Fibroblast of skin of abdomen (primary cell): ENCODE measurements around the gene LCA5L.
"Not testable (repeated sequence)": the region's sequence is repeated elsewhere in the genome, so short reads cannot be mapped to it uniquely, and the experiment has no call there.

Source experiments
- DNase-seq: peaks from one replicate; pipeline ENCODE4 v3.0.0-alpha.2; 2013

The LCA5L gene

GRCh38 chr21:39386899-39387298, 58.7 kb downstream of the LCA5L start:
- no peak for DNase-seq

DNA sequence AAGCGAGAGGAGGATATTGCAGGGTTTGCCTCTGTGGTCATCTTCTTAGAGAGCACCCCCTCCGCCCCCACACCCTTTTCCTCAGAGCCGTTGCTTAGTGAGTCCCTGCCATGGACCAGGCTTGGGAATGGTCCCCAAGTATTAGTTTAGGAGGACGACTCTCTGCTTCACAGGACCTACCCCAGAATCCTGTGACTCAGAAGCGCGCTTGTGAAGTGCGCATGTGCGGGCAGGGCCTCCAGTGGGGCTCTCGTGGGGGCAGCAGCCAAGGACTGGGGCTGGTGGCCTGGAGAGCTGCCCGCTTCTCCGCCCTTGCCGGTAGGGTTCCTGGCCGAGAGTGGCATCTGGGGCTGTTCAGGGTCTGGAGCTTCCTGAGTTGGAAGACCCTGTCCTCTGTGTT, 59.4 kb downstream of the LCA5L start:
- DNase-seq = peak; percentile 33

DNA sequence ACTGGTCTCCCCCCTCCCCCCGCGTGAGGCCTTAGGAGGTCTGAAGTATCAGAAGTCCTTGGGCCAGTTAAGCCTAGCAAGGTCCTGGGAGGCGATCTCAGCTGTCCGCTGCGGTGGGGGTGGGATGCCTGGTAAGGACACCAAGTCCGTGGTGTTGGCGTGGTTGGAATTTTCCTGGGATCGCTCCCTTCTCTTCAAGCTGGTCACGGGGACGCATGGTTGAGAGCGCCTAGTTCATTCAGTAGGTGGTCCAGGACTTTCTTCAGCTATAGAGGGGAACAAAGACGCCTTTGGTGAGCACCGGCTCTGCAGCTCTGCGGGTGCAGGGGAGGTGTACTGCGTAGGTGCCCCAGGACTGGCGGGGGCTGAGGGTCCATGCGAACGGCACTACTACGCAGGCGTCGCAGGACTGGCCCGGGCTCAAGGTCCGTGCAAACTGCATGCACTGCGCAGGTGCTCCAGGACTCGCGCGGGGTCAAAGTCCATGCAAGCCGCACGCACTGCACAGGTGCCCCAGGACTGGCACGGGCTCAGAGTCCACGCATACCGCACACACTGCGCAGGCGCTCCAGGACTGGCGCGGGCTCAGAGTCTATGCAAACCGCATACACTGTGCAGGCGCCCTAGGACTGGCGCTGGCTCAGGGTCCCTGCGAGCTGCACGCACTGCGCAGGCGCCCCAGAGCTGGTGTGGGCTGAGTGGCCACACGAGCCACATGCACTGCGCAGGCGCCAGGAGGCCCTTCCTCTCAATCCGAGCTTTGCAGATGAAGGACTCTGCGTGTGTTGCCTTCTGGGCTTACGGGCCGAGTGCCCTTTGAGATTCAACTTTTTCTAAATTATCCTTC, 60.1 kb downstream of the LCA5L start:
- DNase-seq = peak; percentile 86

GRCh38 chr21:39384674-39385298, 60.8 kb downstream of the LCA5L start:
- no peak for DNase-seq

GRCh38 chr21:39382096-39382495, 63.5 kb downstream of the LCA5L start:
- not testable (repeated sequence) for DNase-seq

DNA sequence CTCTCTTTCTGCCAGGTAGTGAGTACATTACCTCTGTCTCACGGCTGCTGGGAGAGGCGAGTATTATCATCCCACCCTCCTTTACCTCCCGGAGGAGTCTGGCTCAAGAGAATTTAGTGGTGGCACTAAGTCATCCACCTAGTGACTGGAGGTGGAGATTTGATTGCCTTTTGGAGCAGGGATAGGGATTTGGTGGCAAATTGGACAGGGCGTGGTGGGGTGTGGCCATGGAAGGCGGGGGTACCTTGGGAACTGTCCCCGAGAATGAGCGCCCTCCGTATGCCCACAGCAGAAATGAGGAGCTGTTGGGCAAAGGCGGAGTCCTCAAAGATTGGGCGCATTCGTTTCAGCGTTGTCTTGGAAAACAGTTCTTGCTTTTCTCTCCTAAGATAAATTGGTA, 64.6 kb downstream of the LCA5L start:
- DNase-seq = no peak

- DNase-seq = peak; percentile 96
Measured at GRCh38 chr21:39379986-39380891, 65.3 kb downstream of the LCA5L start.

DNA sequence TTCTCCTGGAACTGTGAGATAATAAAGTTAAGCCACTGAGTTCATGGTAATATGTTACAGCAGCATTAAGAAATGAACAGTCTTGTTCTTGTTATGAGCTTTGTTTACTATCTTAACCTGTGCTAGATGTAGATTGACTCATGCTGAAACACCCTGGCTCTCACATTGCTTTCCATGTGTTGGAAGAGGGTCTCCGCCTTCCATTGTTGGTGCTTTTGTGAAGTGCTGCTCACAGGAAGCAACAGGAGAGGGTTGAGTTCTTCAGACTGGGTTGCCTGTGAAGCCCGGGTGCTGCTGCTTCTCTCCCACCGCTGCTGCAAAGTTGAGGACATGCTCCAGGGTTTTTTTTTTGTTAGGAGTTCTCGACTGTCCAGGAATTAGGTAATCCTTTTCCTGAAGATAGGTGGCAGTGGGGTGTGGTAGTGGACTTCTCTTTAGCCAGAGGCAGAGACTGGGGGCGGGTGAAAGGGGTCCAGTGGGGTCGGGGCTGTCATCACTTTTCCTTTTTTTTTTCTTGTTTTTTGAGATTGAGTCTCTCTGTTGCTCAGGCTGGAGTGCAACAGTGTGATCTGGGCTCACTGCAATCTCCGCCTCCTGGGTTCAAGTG, 68.0 kb downstream of the LCA5L start:
- no peak for DNase-seq

DNA sequence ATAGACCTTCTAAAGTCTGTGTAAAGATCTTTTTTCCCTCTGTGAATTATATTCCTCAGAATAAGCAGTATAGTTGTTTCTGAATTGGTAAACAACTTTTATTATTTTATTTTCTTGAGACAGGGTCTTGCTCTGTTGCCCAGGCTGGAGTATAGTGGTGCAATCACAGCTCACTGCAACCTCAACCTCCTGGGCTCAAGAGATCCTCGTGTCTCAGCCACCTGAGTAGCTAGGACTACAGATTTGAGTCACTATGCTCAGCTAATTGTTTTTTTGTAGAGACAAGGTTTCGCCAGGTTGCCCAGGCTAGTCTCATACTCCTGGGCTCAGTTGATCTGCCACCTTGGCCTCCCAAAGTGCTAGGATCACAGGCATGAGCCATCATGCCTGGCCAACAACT, 70.1 kb downstream of the LCA5L start:
- DNase-seq = no peak

DNA sequence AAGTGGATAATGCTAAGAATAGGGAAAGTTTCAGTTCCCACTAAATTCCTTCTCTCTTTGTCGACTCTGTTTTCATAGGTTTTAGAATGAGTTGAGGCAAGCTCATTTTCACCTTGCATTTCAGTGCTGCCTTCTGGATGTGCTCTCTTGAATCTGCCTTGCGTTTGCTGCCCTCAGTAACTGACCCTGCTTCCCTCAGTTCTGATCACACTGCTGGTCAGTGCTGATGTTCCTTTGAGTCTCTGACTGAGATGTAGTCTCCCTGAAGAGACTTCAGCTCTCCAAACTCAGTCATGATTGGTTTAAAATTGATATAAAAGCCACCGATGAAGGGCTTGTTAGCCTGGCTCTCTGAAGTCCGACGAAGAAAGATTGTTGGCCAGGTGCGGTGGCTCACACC, 71.5 kb downstream of the LCA5L start:
- DNase-seq = no peak

DNA sequence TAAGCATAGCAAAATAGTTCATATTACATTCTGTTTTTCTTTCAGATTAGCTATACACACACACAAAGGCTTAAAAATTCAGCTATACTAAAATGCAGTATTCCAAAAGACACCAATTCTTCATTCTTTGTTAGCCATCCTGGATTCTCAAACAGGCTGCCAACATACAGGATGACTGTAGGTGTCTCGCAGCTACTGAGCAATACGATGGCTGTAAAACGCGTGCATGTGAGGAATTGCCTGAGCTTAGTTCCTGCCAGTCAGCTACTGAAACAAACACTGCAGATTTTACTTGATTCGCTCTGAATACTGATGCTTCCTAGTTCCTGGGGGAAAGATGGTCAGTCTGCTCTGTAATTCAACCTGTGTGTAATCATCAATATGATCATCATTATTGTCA, 71.9 kb downstream of the LCA5L start:
- peak; percentile 42 for DNase-seq

GRCh38 chr21:39369896-39370288, 75.7 kb downstream of the LCA5L start:
- DNase-seq = not testable (repeated sequence)

- DNase-seq = no peak
Measured at GRCh38 chr21:39367783-39368182, 77.8 kb downstream of the LCA5L start.

DNA sequence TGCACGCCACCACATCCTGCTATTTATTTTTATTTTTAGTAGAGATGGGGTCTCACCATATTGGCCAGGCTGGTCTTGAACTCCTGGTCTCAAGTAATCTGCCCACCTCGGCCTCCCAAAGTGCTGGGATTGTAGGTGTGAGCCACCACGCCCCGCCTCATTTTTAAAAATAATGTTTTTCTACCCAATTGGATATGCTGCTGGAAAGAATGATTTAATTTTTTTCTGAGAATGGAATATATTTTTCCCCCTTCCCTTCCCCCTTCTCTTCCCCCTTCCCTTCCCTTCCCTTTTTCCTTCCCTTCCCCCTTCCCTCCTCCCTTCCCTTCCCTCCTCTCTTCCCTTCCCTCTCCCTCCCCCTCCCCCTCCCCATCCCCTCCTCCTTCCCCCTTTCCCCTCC, 79.0 kb downstream of the LCA5L start:
- no peak for DNase-seq

- DNase-seq = no peak
Measured at GRCh38 chr21:39364949-39365348, 80.6 kb downstream of the LCA5L start.

DNA sequence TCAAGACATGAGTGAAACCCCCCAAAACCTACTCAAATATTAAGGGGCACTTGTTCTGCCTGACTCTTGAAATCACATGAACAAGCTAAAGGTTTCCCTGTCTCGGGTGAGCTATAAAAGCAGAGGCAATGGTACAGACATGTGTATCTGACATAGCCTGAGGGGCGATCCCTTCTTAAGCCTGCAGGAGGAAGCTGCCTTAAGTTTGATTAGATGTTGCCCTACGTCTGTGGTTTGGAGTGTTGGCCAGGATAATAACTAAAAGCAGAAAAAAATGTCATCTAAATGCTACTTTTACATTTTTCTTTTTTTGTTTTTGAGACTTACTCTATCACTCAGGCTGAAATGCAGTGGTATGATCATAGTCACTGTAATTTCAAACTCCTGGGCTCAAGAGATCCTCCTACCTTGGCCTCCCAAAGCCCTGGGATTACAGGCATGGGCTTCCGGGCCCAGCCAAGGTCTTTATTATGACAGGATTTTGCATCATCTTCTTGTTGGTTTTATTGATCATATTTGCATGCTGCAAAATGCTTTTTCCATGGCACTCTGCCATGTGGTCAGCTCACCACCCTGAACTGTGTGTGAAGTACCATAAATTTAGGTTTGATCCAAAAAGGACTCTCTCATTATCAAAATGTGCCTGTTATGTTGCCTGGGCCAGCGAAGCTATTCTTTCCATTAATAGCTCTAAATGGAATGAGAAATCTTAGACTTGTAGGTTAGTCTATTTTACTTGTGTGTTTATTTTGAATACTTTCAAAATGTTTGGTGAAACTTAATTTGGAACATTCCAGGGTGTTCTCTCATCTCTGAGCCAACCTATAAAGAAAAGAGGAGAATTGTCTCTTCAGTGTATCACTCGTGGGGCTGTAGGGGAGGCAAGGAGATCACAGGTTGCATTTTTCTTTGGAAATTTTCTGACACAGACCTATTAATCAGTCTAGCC, 81.7 kb downstream of the LCA5L start:
- no peak for DNase-seq

DNA sequence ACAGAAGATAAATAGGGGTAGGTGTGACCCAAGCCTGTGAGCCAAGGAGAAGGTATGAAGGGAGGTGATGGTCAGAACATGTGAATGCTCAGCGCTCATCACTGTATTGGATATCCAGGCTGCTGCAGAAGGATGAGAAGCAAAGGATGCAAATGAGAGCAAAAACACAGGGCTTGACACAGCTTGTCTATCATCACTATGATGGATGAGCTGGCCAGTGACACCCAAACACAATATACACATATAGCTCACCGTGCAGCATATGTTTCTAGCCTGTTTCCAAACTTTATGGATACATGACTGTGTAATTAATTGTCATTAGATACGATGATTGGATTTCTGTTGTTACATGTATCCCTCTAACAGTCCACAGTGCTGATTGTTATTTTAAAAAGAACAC, 82.8 kb downstream of the LCA5L start:
- DNase-seq = no peak

DNA sequence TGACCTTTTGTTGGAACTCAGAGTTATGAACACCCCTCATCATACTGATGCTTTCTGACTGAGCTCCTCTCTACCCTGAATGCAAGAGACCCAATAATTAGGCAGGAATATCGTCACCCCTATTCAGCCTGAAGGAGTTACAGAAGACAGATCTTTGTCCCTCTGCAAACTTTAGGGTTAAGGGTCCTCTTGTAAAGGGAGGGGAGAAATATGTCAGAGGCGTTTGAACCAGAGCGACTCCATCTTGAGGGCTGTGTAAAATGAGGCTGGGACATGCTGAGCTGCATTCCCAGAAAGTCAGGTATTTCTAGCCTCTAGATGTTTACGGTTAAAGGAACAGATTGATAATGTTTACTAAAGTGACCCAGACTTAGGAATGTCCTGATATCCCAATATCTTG, 86.2 kb downstream of the LCA5L start:
- DNase-seq = no peak
